NCI-H1436 treated with DMSO at 0.1 percent for 48 hours (cell line): ENCODE results near the gene CAB39L.

Source experiments
- DNase-seq: peaks from one replicate; lab custom pipeline; 2025; lab: John Stamatoyannopoulos, UW

CAB39L gene

GRCh38 chr13:49287995-49288394, 155.9 kb downstream of the CAB39L start:
- DNase-seq, result no peak

- no peak for DNase-seq
Measured at GRCh38 chr13:49279885-49280284, 164.0 kb downstream of the CAB39L start.

- DNase-seq, result no peak
Measured at GRCh38 chr13:49279112-49279511, 164.8 kb downstream of the CAB39L start.

GRCh38 chr13:49278211-49278610, 165.7 kb downstream of the CAB39L start:
- DNase-seq, result no peak

- no peak for DNase-seq
Measured at GRCh38 chr13:49272296-49272695, 171.6 kb downstream of the CAB39L start.

- no peak for DNase-seq
Measured at GRCh38 chr13:49271264-49271663, 172.6 kb downstream of the CAB39L start.

- DNase-seq, result no peak
Measured at GRCh38 chr13:49265822-49266221, 178.0 kb downstream of the CAB39L start.

- DNase-seq, result no peak
Measured at GRCh38 chr13:49262634-49263033, 181.2 kb downstream of the CAB39L start.

- no peak for DNase-seq
Measured at GRCh38 chr13:49259586-49259985, 184.3 kb downstream of the CAB39L start.
